ENCODE data around the gene RNF217. TPM values are rescaled to one million over a fixed set of nuclear protein-coding genes. Genes with fewer than 3 reads are reported as not detected.

Gene RNF217
- total and polyA plus RNA-seq, 2 of the 13 experiments (the other 11 are each of a cell fraction or from before 2014, with no cell fraction given) = 2.2 to 2.4 TPM

GRCh38 chr6:124941259-124941658 is 21.0 kb upstream of the RNF217 start:
- BruUV-seq (replicated peaks) = no TSS peak
- H3K27me3 ChIP-seq (ENCODE audit: control insufficient read depth in 1 of 2, insufficient read depth in 2 of 2, low read length in 2 of 2) = no peaks in the 10 kb centered on the region
- H3K4me1 ChIP-seq (ENCODE audit: insufficient read depth, low read length) = no peaks in the 10 kb centered on the region
- no peak overlapping the region for H3K27ac ChIP-seq (ENCODE audit: extremely low read length, insufficient read depth, low read length)
- H3K79me2 ChIP-seq (ENCODE audit: insufficient read depth, low read length) = no peaks in the 10 kb centered on the region
- H4K20me1 ChIP-seq (ENCODE audit: insufficient read depth, low read length) = no peaks in the 10 kb centered on the region
- TF ChIP-seq CSRNP1 (CRISPR knock-in tag; IDR thresholded peaks at IDR 0.05) (no peak), CBX2 (IDR thresholded peaks at IDR 0.05; ENCODE audit: low read depth, low read length) (no peak), CBX2 (CRISPR knock-in tag; IDR thresholded peaks at IDR 0.05; ENCODE audit: low read depth) (no peak)
- DNase-seq (ENCODE audit: low spot score) = no peak
- intact Hi-C loops (cut with micrococcal nuclease; ENCODE audit: unreplicated experiment) = no loop called here
- H3K9me3 ChIP-seq (ENCODE audit: low read length) = no peaks in the 10 kb centered on the region
- in situ Hi-C loops (cut with HindIII; ENCODE audit: extremely low pct_ligation_motif_present, low pct_unique_long_range_greater_than_20kb) = no loop called here
- ChIA-PET POLR2A (no interaction called here), CTCF (ENCODE audit: low intra/inter-chr PET ratio, low total read pairs) (no interaction called here)
- no peak for FAIRE-seq
- no peak for ATAC-seq
- H3K4me3 ChIP-seq (replicated peaks in 1 of 3; ENCODE audit: insufficient read depth in 1 of 3, low read depth in 2 of 3, low read length in 3 of 3) = no peak overlapping the region
- H3K36me3 ChIP-seq (replicated peaks in 1 of 2; ENCODE audit: control insufficient read depth in 1 of 2, insufficient read depth in 2 of 2, low read length in 2 of 2) = no peaks in the 10 kb centered on the region
- no peak overlapping the region for H3K4me2 ChIP-seq (ENCODE audit: low read depth, low read length)
- H2AFZ ChIP-seq (ENCODE audit: low read length) = no peak overlapping the region
- H3K9ac ChIP-seq (ENCODE audit: insufficient read depth, low read depth, low read length) = no peak overlapping the region

GRCh38 chr6:124943658-124944057 is 18.6 kb upstream of the RNF217 start:
- Histone ChIP-seq H4K20me1 (ENCODE audit: insufficient read depth, low read length) (no peaks in the 10 kb centered on the region), H3K4me1 (ENCODE audit: insufficient read depth, low read length) (no peaks in the 10 kb centered on the region), H2AFZ (ENCODE audit: low read length) (no peak overlapping the region), H3K4me3 (replicated peaks in 1 of 3; ENCODE audit: insufficient read depth in 1 of 3, low read depth in 2 of 3, low read length in 3 of 3) (no peak overlapping the region), H3K27me3 (ENCODE audit: control insufficient read depth in 1 of 2, insufficient read depth in 2 of 2, low read length in 2 of 2) (no peaks in the 10 kb centered on the region; a peak in 1 of 5 replicates), H3K79me2 (ENCODE audit: insufficient read depth, low read length) (no peaks in the 10 kb centered on the region), H3K9me3 (ENCODE audit: low read length) (no peaks in the 10 kb centered on the region), H3K4me2 (ENCODE audit: low read depth, low read length) (no peak overlapping the region), H3K27ac (ENCODE audit: extremely low read length, insufficient read depth, low read length) (no peak overlapping the region), H3K9ac (ENCODE audit: insufficient read depth, low read depth, low read length) (no peak overlapping the region), H3K36me3 (replicated peaks in 1 of 2; ENCODE audit: control insufficient read depth in 1 of 2, insufficient read depth in 2 of 2, low read length in 2 of 2) (no peaks in the 10 kb centered on the region)
- in situ Hi-C loops (cut with HindIII; ENCODE audit: extremely low pct_ligation_motif_present, low pct_unique_long_range_greater_than_20kb) (no loop called here), intact Hi-C loops (cut with micrococcal nuclease; ENCODE audit: unreplicated experiment) (no loop called here)
- ATAC-seq (no peak), FAIRE-seq (no peak), DNase-seq (ENCODE audit: low spot score) (no peak)
- ChIA-PET POLR2A (no interaction called here), CTCF (ENCODE audit: low intra/inter-chr PET ratio, low total read pairs) (no interaction called here)
- 6% methylated on average over 1 of the region's 1 CpG for WGBS (ENCODE audit: low lambda C conversion rate)
- TF ChIP-seq ZNF773 (CRISPR knock-in tag; IDR thresholded peaks at IDR 0.05; ENCODE audit: borderline replicate concordance) (no peak), ZBED4 (CRISPR knock-in tag; IDR thresholded peaks at IDR 0.05; ENCODE audit: borderline replicate concordance) (no peak)
- BruUV-seq (replicated peaks) = no TSS peak

All from HepG2 (cell line).